GM19455 (cell line): ENCODE measurements around the gene RFNG.
A peak's percentile ranks its signal among the peaks of the same experiment; 100 is the strongest.
"Not testable (repeated sequence)": the region's sequence is repeated elsewhere in the genome, so short reads cannot be mapped to it uniquely, and the experiment has no call there.

ENCODE experiments used
- ATAC-seq: cut with Tn5 transposase; IDR thresholded peaks from one replicate; pipeline ENCODE4 v1.9.1; 2021; ENCODE audit not compliant: unreplicated experiment

Gene RFNG

DNA sequence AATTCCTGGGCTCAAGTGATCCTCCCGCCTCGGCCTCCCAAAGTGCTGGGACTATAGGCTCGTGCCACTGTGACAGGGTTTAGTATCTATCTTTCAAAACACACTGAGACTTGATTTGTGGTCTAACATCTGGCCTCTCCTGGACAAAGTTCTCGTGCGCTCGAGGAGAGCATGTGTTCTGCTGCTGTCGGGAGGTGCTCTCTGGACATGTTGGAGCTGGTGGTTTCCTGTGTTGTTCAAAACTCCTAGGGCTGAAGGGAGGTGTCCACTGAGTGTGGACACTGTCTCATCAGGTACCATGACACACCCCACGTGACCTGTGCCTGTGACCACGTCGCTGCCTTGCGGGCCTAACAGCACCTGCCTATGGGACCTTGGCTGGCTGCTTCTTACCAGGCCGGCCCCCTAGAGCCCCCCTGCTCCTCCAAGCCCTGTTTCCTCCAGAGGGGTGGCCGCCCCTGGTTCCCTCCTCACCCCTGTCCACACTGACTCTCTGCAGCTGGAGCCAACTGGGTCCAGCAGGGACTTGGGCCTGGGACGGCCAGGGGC, 5.6 kb downstream of the RFNG start:
- ATAC-seq, result no peak

DNA sequence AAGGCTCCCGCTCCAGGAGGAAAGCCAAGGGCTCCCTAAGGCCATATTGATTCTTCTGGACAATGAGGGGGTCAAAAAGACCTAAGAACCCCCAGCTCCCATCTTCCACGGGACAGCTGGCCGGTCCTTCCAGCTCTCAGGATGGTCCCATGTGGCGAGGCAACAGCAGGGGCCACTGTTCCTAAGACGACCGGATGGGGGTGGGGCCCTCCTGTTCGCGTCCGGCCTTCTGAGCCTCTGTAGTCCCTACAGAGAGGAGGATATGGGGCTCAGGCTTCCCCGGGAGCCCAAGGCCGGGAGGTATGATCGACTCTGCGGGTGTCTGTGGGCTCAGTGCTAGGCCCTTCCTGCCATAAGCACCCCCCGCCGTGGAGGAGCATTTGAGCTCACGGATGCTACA, 8.1 kb downstream of the RFNG start:
- no peak for ATAC-seq

DNA sequence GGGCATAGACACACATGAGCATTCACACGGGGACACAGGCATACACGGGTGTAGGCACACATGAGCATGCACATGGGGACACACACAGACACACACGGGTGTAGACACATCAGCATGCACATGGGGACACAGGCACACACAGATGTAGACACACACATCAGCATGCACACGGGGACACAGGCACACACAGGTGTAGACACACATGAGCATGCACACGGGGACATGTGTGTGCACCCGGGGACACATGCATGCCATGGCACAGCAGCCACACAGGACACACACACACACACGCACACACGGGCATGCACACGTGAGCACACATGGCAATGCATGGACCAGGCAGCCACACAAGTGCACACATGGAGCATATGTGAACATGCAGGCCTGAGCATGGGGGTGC, 9.0 kb downstream of the RFNG start:
- no peak for ATAC-seq

DNA sequence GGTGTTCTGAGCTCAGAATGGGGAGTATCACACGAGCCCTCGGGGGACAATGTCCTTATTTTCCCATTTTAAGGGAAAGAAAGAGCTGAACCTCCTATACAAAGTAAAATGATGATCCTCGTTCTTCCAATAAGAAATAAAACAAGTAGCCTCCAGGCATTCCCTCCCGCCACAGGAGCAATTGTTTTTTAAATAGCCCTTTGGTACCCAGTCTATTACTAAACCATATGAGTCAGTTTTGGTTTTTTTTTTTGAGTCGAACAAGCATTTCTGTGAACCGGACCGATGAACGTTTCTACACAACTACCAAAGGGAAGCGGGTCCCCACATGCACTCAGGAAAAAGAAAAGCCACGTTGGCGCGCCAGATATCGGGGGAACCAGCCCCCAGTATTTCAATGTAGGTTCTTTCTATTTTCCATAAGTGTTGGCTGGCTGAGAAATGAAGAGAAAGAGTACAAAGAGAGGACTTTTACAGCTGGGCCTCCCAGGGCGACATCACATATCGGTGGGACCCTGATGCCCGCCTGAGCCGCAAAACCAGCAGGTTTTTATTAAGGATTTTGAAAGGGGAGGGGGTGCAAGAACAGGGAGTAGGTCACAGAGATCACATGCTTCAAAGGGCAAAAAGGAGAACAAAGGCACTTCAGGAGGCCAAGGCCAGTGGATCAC, 10.3 kb downstream of the RFNG start:
- no peak for ATAC-seq

DNA sequence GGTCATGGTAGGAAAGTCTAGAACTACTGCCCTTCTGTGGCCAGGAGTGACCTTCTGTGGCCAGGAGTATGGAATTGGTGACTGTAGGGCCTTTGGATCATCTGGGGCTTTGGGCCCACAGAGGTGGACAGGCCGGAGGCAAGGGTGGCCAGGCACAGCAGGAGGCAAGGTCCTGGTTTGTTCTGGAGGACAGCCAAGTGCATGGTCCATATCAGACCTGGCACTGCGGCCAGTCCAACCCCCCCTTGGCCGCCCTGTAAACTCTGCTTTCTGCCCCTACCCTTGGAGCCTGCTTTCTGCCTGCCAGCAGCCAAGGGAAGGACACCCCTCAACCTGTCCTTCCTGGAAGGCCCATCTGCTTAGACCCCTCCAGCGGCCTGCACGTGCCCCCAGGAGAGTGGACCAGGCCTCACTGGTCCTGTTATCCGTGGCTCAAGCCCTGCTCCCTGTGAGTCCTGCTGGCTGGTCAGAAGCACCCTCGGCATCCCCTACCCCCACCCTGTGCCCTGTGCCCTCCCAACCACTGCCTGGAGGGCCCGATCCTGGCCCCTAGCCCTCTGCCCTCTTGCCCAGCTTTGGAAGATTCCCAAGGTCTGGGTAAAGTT, 11.8 kb downstream of the RFNG start:
- no peak for ATAC-seq

DNA sequence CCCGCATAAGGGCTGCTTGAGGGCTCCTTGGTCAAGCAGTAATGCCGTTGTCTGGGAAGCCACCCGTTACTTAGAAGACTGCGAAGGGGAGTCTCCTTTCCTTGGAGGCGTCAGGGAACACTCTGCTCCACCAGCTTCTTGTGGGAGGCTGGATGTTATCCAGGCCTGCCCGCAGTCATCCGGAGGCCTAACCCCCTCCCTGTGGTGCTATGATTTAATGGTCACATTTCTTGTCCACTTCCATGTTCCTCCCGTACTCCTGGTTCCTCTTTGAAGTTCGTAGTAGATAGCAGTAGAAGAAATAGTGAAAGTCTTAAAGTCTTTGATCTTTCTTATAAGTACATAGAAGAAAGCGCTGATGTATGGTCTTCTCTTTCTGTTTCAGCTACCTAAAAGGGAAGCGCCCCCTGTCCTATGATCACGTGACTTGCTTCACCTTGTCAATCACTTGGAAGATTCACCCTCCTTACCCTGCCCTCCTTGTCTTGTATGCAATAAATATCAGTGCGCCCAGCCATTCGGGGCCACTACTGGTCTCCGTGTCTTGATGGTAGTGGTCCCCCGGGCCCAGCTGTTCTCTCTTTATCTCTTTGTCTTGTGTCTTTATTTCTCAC, 12.7 kb downstream of the RFNG start:
- ATAC-seq, result not testable (repeated sequence)

DNA sequence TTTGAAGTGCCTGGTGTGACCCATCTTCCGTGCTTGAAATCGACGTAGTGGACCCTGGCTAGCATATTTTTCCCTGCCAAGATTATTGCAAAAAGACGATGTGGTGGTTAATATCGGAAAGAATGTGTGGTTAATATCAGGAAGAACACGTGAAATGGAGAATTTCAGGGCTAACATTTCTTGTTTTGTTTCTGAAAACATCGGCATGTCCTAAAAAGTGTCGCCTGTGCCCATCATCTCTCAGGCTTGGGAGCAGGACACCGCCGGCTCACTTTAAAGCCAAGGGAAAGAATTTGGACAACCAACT, 13.8 kb downstream of the RFNG start:
- no peak for ATAC-seq

DNA sequence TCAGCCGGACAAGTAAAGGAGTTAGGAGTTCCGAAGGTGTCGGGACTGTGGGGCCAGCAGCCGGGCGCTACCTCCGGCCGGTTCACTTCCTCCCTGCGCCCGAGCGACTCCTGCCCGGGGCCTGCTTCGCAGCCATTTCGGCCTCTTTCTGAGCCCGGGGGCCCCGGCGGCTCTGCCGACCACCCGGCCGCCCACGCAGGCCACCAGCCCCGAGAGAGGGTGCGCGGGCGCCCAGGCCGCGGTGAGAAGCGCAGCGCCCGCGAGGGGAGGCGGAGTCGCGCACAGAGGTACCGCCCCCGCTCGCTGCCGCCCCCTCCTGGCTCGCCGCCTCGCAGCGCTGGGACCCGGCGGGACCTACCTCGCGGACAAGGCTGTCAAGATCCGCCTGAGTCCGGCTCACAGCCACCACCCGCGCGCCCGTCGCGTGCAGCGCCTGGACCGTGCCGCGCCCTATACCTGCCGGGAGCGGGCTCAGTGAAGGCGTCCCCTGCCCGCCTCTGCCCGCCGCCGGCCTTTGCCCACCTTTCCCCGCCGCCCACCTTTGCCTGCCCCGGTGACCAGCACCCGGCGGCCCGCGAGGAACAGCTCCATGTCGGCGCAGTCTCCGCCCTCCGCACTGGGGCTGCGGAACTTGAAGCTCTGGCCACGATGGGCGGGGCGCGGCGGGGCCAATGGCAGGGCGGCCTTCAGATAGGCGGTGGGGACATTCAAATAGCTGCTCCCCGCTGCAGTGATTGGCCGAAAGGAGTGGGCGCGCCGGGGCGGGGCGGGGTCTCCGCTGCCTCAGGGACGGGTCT, 14.3 kb downstream of the RFNG start, which contains the start of gene DCXR:
DCXR (minus strand) TSS at position 606 of the 797 bp plus-strand sequence; CDS start at position 591, 15 bp downstream.
- ATAC-seq, result peak; percentile 85

DNA sequence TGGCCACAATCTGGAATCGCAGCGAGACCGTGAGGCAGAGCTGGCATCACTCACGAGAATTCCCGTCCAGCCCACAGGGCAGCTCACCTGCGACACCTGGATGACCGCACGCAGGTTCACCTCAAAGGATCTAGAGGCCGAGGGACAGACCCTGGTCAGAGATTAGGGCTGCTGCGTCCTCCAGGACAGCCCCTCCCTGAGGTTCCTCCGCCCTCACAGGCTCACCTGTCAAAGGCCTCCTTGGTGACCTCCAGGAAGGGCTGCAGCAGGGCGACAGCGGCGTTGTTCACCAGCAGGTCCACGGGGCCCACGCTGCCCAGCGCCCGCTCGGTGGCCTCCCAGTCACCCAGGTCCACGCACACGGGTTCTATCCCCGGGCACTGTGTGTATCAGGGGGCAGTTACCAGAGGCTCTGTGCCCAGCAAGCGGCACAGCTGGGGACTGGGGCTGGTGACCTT, 14.9 kb downstream of the RFNG start:
- peak; percentile 9 for ATAC-seq

DNA sequence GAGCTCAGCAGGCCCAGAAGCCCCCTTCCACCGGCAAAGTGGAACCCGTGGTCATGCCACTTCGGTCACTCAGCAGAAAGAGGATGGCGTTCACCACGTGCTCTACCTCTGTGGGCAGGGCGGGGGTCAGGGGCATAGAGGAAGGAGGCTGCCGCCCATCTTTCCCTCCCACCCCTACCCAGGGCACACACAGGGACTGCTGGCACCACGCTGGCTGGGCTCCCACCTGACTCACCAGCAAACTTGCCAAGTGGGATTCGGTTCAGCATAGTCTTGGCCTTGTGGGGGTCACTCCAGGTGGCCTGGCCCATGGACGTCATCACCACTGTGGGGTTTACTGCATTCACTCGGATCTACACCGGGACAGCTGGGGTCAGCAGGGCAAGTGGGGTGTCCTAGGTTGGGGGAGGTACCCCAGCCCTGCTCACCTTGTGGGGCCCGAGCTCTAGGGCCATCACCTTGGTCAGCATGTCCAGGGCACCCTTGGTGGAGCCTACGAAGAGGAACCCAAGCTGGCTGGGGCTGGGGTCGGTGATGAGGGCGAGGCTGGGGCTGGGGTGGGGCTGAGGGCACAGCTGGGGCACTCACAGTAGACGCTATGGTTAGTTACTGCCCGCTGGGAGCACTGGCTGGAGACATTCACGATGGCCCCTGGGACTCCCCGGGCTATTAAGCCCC, 15.5 kb downstream of the RFNG start:
- ATAC-seq, result no peak

DNA sequence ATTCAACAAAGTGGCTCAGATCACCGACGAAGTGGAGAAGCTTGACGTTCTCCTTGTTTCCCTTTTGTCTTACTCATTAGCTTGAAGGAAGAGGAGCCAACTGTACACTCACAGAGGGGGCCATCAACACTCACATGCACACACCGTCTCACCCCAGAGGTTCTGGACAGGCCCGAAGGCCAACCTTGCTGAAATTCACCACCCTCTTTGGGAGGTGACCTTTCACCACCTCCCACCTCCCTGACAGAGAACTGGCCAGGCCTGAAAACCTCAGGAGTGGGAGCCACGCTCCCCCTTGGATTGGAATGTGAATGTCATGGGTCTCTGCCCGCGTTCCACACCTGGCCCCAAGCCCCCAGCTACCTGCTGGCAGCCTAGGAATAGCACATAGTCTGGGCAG, 16.1 kb downstream of the RFNG start:
- ATAC-seq, result no peak

DNA sequence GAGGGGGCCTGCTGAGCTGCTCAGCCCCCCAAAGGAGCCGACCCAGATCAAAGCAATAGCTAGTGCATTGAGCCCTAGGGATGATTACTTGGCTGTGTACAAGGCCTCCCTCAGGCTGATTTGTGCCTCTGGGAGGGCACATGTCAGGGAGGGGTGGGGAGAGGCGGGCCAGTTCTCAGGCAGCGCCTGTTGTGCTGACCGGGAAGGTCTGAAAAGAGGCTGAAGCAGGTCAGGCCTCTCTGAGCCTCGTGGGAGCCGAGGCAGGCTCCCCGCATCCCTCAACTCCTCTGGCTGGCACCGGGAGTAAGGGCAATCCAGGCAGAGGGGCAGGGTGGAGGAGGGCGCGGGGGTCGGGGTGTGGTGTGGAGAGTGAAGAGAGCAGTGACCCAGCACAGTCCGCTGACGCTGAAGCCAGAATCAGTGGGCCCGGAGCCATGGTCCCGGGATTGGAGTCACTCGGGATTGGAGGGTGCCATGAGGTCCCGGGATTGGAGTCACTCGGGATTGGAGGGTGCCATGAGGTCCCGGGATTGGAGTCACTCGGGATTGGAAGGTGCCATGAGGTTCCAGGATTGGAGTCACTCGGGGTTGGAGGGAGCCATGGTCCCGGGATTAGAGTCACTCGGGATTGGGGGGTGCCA, 17.1 kb downstream of the RFNG start:
- ATAC-seq, result no peak

DNA sequence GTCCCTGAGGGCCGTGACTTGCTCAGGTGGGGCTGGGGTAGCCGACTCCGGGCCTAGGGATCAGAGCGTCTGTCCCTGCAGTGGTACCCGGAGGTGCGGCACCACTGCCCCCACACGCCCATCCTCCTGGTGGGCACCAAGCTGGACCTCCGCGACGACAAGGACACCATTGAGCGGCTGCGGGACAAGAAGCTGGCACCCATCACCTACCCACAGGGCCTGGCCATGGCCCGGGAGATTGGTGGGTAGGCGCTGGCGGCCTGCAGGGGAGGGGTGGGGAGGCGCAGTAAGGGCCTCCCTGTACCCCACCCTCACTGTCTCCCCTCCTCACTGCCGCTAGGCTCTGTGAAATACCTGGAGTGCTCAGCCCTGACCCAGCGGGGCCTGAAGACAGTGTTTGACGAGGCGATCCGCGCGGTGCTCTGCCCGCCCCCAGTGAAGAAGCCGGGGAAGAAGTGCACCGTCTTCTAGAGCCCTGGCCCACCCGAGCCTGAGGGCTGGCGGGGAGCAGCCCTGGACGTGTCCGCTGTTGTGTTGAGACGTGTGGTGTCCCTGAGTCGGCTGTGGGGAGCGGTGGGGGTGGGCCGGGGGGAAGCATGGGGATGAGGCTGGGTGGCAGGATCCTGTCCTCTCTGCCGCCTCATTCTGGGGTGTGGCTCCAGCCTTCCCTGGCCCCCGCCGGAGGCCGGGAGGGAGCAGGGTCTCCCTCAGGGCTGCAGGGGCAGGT, 18.1 kb downstream of the RFNG start:
- no peak for ATAC-seq

DNA sequence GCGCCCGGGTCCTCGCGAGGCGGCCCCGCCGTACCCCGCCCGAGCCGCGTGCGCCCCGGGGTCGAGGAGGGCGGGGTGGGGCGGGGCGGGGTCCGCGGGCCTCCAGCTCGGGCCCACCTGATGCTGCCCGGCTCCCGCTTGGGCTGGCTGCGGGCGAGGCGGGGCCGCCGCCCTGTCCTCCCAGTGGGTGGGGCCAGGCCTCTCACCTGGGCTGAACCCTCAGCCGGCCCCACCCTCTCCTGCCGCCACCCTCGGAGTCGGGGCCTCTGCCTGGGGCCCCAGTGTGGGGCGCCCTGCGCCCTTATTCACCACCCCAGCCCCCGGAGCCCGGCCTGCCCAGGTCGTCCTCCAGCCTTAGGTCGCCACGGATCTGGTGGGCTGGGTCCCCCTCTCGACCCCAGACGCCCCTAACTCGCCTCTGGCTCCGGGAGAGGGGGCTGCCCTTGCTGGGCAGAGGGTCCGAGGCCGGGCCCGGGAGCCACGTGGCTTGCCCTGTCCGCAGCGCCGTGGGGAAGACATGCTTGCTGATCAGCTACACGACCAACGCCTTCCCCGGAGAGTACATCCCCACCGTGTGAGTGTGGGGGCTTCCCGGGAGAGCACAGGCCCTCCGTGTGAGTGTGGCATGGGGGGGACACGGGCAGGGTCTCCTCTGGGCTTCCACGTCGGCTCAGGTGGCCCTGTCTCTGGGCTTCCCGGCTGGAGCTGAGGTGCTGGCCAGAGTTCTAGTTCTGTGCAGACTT, 19.6 kb downstream of the RFNG start:
- no peak for ATAC-seq

DNA sequence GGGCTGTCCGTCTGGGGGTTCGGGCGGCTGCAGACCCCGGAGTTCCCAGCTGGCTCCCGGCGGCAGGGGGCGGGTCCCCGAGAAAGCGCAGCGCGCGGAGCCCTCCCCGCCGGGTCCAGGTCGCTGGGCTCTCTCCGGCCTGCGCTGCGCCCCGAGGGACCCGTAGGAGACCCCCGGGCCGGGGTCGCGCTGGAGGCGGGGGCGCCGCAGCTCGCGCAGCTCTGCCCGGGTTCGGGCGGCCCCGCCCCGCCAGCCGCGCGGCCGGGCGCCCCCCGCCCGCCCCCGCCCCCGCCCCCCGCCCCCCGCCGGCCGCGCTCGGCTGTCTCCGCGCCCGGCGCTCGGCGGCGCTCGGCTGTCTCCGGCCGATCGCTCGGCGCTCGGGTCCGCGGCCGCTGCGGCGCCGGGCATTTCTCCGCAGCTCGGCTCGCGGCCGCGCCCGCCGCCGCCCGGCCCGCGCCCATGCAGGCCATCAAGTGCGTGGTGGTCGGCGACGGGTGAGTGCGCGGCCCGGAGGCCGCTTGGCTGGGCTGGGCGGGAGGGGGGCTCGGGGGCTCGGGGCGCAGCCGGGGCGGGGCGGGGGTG, 20.2 kb downstream of the RFNG start, which contains the start of gene RAC3:
RAC3 (plus strand) TSS at position 376 of the 582 bp plus-strand sequence; CDS start at position 460, 84 bp downstream.
- no peak for ATAC-seq

DNA sequence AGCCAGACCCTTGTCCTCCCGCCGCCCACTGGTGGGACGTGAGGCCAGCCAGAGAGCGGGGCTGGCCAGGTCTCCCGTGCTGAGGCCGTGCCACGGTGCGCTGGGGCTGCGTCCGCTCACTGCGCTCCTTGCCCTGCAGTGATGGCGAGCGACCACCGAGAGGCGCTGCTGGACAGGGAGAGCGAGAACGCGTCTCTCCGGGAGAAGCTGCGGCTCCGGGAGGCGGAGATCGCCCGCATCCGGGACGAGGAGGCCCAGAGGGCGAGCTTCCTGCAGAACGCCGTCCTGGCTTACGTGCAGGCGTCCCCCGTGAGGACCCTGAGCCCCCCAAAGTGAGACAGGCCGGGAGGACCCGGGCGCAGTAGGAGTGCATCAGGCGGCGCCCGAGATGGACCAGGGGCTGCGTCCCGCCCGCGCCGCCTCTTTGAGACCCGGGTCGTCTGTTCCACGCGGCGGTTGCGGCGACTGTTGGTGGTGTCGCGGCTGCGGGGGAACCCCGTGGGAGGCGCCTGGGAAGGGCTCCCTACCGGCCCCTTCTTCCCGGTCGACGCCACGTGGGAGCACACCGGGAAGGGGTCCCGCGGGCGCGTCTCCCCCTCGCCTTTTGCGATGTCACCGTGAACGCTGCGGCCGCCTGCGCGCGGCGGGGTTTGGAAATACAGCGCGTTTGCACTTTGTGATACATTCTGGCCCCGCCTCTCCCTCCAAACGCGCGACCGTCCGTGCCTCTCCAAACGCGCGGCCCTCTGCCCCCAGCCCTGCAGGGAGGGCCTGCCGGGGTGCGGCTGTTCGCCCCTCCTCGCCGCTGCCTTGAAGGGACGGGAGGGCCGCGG, 20.9 kb downstream of the RFNG start:
- ATAC-seq, result peak; percentile 51

DNA sequence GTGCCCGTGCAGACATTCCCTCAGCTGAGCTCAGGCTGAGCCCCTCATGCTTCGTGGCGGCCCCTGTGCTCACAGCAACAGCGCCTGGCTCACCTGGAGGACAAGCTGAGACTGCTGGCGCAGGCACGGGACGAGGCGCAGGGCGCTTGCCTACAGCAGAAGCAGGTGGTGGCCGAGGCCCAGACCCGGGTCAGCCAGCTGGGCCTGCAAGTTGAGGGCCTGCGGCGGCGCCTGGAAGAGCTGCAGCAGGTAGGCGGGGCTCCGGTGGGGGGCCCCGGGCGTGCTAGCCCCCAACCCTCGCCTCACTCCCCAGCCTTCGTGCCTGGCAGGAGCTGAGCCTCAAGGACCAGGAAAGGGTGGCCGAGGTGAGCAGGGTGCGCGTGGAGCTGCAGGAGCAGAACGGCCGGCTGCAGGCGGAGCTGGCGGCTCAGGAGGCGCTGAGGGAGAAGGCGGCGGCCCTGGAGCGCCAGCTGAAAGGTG, 21.6 kb downstream of the RFNG start:
- no peak for ATAC-seq
